Placental pericyte (primary cell): ENCODE results near the gene AOAH. TPM values are rescaled to one million over a fixed set of nuclear protein-coding genes. Genes with fewer than 3 reads are reported as not detected.

Experiments used
- total RNA-seq: library from RNA; depleted of rRNA; stranded (reverse); fragments of >200 nt; gene quantifications from 2 replicates; pipeline ENCODE4 v1.2.3, GENCODE V29; 2012

The AOAH gene, protein sequence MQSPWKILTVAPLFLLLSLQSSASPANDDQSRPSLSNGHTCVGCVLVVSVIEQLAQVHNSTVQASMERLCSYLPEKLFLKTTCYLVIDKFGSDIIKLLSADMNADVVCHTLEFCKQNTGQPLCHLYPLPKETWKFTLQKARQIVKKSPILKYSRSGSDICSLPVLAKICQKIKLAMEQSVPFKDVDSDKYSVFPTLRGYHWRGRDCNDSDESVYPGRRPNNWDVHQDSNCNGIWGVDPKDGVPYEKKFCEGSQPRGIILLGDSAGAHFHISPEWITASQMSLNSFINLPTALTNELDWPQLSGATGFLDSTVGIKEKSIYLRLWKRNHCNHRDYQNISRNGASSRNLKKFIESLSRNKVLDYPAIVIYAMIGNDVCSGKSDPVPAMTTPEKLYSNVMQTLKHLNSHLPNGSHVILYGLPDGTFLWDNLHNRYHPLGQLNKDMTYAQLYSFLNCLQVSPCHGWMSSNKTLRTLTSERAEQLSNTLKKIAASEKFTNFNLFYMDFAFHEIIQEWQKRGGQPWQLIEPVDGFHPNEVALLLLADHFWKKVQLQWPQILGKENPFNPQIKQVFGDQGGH
- total RNA-seq: not detected in 2 replicates

GRCh38 chr7:36723951-36724664, at the start of gene AOAH:
TSS of gene AOAH (minus strand) at chr7:36724494. CDS start at chr7:36724148, 346 bp downstream.

